K562 (cell line): ENCODE measurements around the gene OLFML3.

Experiments
- CBFB ChIP-seq: sonication (generic); formaldehyde crosslinking; IDR thresholded peaks from 2 replicates; pipeline ENCODE4 v1.4.0; 2020; ENCODE audit warnings: mild to moderate bottlenecking, missing genetic modification reagents
- KLF16 ChIP-seq: IDR thresholded peaks from 2 replicates; pipeline ENCODE4 v1.6.1; 2016; ENCODE audit warnings: antibody characterized with exemption
- TF ChIP-seq, protein P1 (sequence below), 3 experiments: IDR thresholded peaks in 2 of 3; conservative IDR thresholded peaks in 1 of 3; 2 replicates each; pipeline ENCODE4 v1.5.1; 2011 to 2012; ENCODE audit warnings: low read length in 3 of 3, mild to moderate bottlenecking in 3 of 3, control low read depth in 2 of 3, improper control_type of control experiment in 1 of 3, inconsistent platforms in 1 of 3, low read depth in 1 of 3, mixed read lengths in 1 of 3, moderate library complexity in 1 of 3; ENCODE audit not compliant: insufficient read depth in 2 of 3
- TF ChIP-seq, protein P2 (sequence below): fragments of 450-650 bp; IDR thresholded peaks from 2 replicates; pipeline ENCODE4 v1.6.1; 2018; ENCODE audit not compliant: partially characterized antibody

DNA sequence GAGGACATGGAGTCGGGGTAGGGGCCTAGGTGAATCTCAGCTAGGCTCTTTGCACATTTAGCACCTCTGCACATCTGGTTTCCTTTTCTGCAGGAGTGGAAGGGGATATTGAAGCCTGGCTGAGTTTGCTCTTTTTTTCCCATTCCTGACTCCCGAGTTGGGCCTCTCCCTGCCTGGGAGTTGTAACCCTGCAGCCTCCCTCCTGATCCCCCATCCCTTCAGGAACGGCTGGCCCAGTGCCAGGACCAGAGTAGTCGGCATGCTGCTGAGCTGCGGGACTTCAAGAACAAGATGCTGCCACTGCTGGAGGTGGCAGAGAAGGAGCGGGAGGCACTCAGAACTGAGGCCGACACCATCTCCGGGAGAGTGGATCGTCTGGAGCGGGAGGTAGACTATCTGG lies 836 bp downstream of the OLFML3 start:
- TF ChIP-seq, protein P1, sequence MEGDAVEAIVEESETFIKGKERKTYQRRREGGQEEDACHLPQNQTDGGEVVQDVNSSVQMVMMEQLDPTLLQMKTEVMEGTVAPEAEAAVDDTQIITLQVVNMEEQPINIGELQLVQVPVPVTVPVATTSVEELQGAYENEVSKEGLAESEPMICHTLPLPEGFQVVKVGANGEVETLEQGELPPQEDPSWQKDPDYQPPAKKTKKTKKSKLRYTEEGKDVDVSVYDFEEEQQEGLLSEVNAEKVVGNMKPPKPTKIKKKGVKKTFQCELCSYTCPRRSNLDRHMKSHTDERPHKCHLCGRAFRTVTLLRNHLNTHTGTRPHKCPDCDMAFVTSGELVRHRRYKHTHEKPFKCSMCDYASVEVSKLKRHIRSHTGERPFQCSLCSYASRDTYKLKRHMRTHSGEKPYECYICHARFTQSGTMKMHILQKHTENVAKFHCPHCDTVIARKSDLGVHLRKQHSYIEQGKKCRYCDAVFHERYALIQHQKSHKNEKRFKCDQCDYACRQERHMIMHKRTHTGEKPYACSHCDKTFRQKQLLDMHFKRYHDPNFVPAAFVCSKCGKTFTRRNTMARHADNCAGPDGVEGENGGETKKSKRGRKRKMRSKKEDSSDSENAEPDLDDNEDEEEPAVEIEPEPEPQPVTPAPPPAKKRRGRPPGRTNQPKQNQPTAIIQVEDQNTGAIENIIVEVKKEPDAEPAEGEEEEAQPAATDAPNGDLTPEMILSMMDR (IDR thresholded peaks at IDR 0.05 in 2 of 3, conservative IDR thresholded peaks at IDR 0.05 in 1 of 3; ENCODE audit: insufficient read depth in 2 of 3, low read depth in 1 of 3, low read length in 3 of 3), result no peak
- TF ChIP-seq CBFB (CRISPR knock-in tag) (no peak), KLF16 (no peak)
- TF ChIP-seq, protein P2, sequence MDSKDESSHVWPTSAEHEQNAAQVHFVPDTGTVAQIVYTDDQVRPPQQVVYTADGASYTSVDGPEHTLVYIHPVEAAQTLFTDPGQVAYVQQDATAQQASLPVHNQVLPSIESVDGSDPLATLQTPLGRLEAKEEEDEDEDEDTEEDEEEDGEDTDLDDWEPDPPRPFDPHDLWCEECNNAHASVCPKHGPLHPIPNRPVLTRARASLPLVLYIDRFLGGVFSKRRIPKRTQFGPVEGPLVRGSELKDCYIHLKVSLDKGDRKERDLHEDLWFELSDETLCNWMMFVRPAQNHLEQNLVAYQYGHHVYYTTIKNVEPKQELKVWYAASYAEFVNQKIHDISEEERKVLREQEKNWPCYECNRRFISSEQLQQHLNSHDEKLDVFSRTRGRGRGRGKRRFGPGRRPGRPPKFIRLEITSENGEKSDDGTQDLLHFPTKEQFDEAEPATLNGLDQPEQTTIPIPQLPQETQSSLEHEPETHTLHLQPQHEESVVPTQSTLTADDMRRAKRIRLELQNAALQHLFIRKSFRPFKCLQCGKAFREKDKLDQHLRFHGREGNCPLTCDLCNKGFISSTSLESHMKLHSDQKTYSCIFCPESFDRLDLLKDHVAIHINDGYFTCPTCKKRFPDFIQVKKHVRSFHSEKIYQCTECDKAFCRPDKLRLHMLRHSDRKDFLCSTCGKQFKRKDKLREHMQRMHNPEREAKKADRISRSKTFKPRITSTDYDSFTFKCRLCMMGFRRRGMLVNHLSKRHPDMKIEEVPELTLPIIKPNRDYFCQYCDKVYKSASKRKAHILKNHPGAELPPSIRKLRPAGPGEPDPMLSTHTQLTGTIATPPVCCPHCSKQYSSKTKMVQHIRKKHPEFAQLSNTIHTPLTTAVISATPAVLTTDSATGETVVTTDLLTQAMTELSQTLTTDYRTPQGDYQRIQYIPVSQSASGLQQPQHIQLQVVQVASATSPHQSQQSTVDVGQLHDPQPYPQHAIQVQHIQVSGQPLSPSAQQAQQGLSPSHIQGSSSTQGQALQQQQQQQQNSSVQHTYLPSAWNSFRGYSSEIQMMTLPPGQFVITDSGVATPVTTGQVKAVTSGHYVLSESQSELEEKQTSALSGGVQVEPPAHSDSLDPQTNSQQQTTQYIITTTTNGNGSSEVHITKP, result no peak
